Measurements from ENCODE around the gene MICALL2.
"Not testable (repeated sequence)": the region's sequence is repeated elsewhere in the genome, so short reads cannot be mapped to it uniquely, and the experiment has no call there.

Gene MICALL2

DNA sequence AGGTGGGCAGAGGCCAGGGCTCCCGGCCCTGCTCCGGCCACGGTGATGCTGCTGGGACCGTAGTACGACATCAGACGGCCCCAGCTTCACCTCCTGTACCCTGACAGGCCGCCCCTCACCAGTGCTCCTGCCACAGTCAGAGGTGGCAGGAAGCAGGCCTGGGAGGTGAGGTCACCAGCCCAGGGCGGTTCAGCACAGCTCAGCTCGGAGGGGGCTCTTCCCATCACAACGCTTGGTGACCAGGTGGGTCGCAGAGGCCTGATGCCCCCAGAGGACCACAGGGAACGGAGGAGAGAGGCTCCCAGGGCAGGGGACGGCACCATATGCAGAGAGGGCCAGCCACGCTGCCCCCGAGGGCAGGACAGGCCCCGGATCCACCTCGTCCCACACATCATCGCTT, 8.8 kb downstream of the MICALL2 start:
- no peak overlapping the region for H3K4me3 ChIP-seq (ENCODE audit: low read depth, low read length)
- TF ChIP-seq, protein P1, sequence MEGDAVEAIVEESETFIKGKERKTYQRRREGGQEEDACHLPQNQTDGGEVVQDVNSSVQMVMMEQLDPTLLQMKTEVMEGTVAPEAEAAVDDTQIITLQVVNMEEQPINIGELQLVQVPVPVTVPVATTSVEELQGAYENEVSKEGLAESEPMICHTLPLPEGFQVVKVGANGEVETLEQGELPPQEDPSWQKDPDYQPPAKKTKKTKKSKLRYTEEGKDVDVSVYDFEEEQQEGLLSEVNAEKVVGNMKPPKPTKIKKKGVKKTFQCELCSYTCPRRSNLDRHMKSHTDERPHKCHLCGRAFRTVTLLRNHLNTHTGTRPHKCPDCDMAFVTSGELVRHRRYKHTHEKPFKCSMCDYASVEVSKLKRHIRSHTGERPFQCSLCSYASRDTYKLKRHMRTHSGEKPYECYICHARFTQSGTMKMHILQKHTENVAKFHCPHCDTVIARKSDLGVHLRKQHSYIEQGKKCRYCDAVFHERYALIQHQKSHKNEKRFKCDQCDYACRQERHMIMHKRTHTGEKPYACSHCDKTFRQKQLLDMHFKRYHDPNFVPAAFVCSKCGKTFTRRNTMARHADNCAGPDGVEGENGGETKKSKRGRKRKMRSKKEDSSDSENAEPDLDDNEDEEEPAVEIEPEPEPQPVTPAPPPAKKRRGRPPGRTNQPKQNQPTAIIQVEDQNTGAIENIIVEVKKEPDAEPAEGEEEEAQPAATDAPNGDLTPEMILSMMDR (IDR thresholded peaks at IDR 0.05; ENCODE audit: insufficient read depth, low read depth, low read length, missing control alignments) = no peak
- DNase-seq (ENCODE audit: low read depth) = no peak

DNA sequence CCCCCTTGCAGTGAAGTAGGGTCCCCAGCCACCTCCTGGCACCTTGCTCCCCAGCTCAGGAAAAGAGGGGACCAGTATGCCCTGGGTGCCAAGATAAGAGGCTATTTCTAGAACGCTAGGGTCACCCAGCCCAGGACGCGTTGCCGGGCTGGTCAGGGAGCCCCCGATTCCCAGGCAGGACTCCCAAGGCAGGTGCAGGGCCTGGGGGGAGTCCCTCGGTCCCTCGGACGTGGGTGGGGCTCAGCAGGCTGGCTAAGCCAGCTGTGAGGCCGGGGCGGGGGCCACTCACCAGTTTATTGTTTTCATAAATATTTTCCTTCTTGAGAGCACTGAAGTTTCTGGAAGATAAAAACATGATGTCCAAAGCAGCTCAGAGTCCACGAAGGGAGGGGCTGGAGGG, 9.3 kb downstream of the MICALL2 start:
- no peak overlapping the region for H3K4me3 ChIP-seq (ENCODE audit: low read depth, low read length)
- no peak for DNase-seq (ENCODE audit: low read depth)
- TF ChIP-seq, protein P1 (IDR thresholded peaks at IDR 0.05; ENCODE audit: insufficient read depth, low read depth, low read length, missing control alignments) = no peak

DNA sequence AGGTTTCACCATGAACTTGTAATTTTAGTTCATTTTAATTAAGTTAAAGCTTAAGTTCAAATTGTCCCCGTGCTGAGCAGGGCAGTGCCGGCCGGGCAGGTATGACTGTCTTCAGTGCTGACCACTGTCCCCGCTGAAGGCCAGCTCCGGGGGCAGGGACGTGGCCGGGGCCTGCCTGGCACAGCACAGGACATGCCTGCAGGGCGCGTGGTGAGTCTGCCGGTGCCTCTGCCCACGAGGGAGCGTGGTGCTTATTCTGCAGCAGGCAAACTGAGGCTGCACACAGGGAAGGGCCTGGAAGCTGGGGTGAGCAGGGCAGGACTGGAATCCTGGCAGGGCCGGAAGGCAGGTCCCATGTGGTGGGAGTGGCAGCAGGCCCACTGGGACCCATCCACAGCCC, 9.8 kb downstream of the MICALL2 start:
- TF ChIP-seq, protein P1 (IDR thresholded peaks at IDR 0.05; ENCODE audit: insufficient read depth, low read depth, low read length, missing control alignments) = no peak
- no peak for DNase-seq (ENCODE audit: low read depth)
- H3K4me3 ChIP-seq (ENCODE audit: low read depth, low read length) = no peak overlapping the region

DNA sequence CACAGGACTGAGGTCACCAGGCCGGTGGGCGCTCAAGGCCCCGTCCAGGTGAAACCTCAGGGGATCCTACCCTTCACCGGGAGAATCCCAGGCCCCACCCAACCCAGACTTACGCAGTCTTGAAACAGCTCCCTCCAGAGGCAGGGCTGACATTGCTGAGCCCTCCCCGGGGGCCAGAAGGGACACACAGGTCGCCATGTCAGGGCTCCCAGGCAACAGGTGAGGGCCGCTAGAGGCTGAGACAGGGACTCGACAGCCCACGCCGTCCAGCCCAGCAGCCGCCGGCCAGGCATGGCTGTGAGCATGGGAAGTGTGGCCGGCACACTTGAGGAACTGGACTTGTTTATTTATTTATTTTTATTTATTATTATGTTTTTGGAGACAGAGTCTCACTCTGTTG, 10.3 kb downstream of the MICALL2 start:
- TF ChIP-seq, protein P1 (IDR thresholded peaks at IDR 0.05; ENCODE audit: insufficient read depth, low read depth, low read length, missing control alignments) = no peak
- H3K4me3 ChIP-seq (ENCODE audit: low read depth, low read length) = no peak overlapping the region
- DNase-seq (ENCODE audit: low read depth) = no peak

DNA sequence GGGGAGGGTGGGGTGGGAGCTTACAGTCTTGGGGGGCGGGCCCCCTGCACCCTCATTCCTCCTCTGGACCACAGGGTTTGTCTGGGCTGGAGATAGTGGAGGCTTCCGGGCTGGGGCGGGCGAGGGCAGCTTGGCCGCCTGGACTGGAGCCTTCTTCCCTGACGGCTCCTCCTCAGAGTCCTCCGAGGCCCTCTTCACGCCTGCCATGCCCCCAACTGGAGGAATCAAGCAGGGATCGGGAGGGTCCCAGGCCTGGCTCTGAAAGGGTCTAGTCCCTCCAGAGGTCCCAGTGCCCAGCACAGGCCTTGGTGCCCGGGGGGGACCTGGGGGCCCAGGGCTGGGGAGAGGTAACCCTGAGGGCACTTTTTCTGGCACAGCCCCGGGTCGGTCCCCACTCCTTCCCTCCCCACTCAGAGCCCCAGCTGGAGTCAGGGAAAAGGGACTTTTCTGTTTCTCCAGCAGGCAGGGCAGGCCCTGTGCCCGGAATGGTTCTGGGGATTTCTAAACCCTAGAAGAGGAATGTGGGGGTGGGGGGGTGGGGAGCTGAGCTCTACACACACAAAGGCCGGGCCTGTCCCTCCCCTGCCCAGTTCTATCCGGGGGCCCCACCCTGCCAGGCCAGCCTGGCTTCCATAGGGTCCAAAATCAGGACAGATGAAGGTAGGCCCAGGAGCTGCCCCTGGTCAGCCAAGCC, 11.6 kb downstream of the MICALL2 start:
- TF ChIP-seq, protein P1 (IDR thresholded peaks at IDR 0.05; ENCODE audit: insufficient read depth, low read depth, low read length, missing control alignments) = no peak
- no peak for DNase-seq (ENCODE audit: low read depth)
- no peak overlapping the region for H3K4me3 ChIP-seq (ENCODE audit: low read depth, low read length)

DNA sequence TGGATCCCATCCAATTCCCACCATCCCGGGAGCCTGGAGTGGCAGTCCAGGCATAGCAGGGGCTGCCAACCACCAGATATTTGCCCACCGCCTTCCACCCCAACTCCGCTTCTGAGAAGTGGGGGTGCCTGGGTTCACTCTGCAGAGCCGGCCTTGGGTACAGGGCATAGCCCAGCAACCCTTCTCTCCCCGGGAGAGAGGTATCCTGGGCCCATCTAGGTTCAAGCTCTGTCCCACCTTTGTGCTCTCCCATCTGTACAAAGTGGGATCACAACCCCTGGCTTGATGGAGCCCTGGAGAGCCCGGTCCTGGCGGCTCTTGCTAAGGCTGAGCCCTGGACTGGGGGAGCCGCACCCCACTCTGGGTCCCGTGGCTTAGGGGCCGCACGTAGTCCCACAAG, 12.2 kb downstream of the MICALL2 start:
- H3K4me3 ChIP-seq (ENCODE audit: low read depth, low read length) = no peak overlapping the region
- DNase-seq (ENCODE audit: low read depth) = no peak
- TF ChIP-seq, protein P1 (IDR thresholded peaks at IDR 0.05; ENCODE audit: insufficient read depth, low read depth, low read length, missing control alignments) = no peak

DNA sequence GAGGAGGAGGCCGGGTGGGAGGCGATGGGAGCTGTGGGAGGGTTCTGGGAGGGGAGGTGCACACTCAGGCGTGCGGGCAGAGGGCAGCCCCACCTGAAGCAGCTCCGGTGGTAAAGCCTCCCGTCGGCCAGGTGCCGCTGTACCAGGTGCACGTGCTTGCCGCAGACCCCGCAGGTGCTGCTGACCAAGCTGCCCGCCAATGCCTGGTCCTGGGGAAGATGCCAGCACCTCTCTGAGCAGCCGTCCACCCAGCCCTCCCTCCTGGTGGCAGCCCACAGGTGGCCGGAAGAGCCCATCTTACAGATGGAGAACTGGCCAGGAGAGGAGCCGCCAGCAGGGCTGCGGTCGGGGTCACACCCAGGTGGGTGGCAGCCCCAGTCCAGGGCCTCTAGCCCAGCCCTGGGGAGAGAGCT, 12.6 kb downstream of the MICALL2 start:
- TF ChIP-seq, protein P1 (IDR thresholded peaks at IDR 0.05; ENCODE audit: insufficient read depth, low read depth, low read length, missing control alignments) = no peak
- no peak overlapping the region for H3K4me3 ChIP-seq (ENCODE audit: low read depth, low read length)
- no peak for DNase-seq (ENCODE audit: low read depth)

DNA sequence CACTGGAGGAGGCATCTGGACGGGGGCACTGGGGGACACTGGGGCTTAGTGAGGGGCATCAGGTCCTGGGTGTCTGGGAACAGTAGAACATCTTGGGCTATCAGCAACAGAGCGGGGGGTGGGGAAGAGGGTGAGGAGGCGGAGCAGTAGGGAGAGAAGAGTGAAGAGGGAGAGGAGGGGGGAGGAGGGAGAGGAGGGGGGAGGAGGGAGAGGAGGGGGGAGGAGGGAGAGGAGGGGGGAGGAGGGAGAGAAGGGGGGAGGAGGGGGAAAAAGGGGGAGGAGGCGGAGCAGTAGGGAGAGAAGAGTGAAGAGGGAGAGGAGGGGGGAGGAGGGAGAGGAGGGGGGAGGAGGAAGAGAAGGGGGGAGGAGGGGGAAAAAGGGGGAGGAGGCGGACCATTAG, 13.2 kb downstream of the MICALL2 start:
- H3K4me3 ChIP-seq (ENCODE audit: low read depth, low read length); DNase-seq (ENCODE audit: low read depth): not testable (repeated sequence)

Measured in GM12865 (cell line).